Peyer's patch (tissue), 4 donors: Measurements from ENCODE around the gene SERGEF. TPM values are rescaled to one million over a fixed set of nuclear protein-coding genes. Genes with fewer than 3 reads are reported as not detected.

ENCODE experiments used
- DNase-seq, 3 donors: peaks; one replicate each; pipeline ENCODE4 v3.0.0-alpha.2; 2017 to 2019
- H3K27ac ChIP-seq, 4 donors: fragments of 200-600 bp; sonication (generic); one replicate each; pipeline ENCODE4 v1.5.1; 2016 to 2019
- H3K27me3 ChIP-seq, 2 donors: fragments of 200-600 bp; sonication (generic); one replicate each; pipeline ENCODE4 v1.5.1; 2019
- H3K36me3 ChIP-seq, 3 donors: fragments of 200-600 bp; sonication (generic); one replicate each; pipeline ENCODE4 v1.5.1; 2016 to 2019
- H3K4me1 ChIP-seq, 4 donors: fragments of 200-600 bp; sonication (generic); one replicate each; pipeline ENCODE4 v1.5.1; 2016 to 2019
- H3K4me3 ChIP-seq, 4 donors: fragments of 200-600 bp; sonication (generic); 1 replicate in 3 of 4; 2 replicates in 1 of 4; pipeline ENCODE4 v1.5.1; 2016 to 2019; ENCODE audit warnings: mild to moderate bottlenecking in 1 of 4
- H3K9me3 ChIP-seq, 4 donors: fragments of 200-600 bp; sonication (generic); one replicate each; pipeline ENCODE4 v1.5.1; 2016 to 2019; ENCODE audit warnings: mild to moderate bottlenecking in 1 of 4
- CTCF ChIP-seq, 6 experiments: fragments of 450-650 bp in 4 of 6; fragments of 200-600 bp in 2 of 6; sonication (generic) in 1 of 6; IDR thresholded peaks; one replicate each; pipeline ENCODE4 v1.5.1; 2017 to 2019; ENCODE audit warnings: antibody characterized with exemption in 6 of 6, mild to moderate bottlenecking in 3 of 6, moderate library complexity in 1 of 6
- POLR2A ChIP-seq, 2 donors: fragments of 450-650 bp; IDR thresholded peaks; one replicate each; pipeline ENCODE4 v1.5.1; 2017; ENCODE audit warnings: antibody characterized with exemption in 2 of 2, mild to moderate bottlenecking in 2 of 2, moderate library complexity in 2 of 2
- total RNA-seq, 4 donors: library from RNA; depleted of rRNA; stranded (reverse); fragments of >200 nt; gene quantifications; one replicate each; pipeline ENCODE4 v1.1.0, GENCODE V29; 2016

Gene SERGEF
- total RNA-seq, 4 donors from 2014 or later: 19.4 to 40.4 (median 27.7) TPM

- H3K27ac ChIP-seq: no peak overlapping the region
- H3K4me1 ChIP-seq: peaks cover 0 to 5% (median 0%) of the 10 kb centered on the region in 4 donors
- no peak overlapping the region for H3K4me3 ChIP-seq
- no peak for TF ChIP-seq POLR2A (IDR thresholded peaks at IDR 0.05)
- no peak for TF ChIP-seq CTCF (IDR thresholded peaks at IDR 0.05)
- H3K9me3 ChIP-seq: no peaks in the 10 kb centered on the region
- no peak for DNase-seq
- H3K36me3 ChIP-seq: no peaks in the 10 kb centered on the region
- H3K27me3 ChIP-seq: no peaks in the 10 kb centered on the region
These were observed 89.6 kb downstream of the SERGEF start for GRCh38 chr11:17923217-17923616.

DNA sequence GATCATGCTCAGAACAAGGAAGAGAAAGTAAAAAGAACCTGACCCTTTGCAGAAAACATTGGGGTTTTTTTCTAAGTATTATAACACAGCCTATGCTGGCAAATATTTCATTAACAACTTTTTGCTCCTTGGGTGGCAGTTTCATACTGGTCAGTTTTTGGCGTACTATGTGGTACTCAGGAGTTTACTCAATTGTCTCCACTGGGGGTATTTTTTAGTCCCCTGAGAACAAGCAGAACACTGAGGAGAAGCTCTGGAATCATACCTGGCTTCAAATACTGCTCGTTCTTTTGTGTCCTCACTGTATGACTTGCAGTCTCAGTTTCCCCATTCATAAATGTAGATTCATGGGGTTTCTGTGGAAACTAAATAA lies 90.4 kb downstream of the SERGEF start:
- TF ChIP-seq POLR2A (IDR thresholded peaks at IDR 0.05) (no peak), CTCF (IDR thresholded peaks at IDR 0.05) (no peak)
- Histone ChIP-seq H3K4me3 (no peak overlapping the region), H3K36me3 (no peaks in the 10 kb centered on the region), H3K27ac (peak overlapping the region in 1 of 4 donors; percentile 15), H3K27me3 (no peaks in the 10 kb centered on the region), H3K4me1 (no peaks in the 10 kb centered on the region), H3K9me3 (no peaks in the 10 kb centered on the region)
- no peak for DNase-seq

DNA sequence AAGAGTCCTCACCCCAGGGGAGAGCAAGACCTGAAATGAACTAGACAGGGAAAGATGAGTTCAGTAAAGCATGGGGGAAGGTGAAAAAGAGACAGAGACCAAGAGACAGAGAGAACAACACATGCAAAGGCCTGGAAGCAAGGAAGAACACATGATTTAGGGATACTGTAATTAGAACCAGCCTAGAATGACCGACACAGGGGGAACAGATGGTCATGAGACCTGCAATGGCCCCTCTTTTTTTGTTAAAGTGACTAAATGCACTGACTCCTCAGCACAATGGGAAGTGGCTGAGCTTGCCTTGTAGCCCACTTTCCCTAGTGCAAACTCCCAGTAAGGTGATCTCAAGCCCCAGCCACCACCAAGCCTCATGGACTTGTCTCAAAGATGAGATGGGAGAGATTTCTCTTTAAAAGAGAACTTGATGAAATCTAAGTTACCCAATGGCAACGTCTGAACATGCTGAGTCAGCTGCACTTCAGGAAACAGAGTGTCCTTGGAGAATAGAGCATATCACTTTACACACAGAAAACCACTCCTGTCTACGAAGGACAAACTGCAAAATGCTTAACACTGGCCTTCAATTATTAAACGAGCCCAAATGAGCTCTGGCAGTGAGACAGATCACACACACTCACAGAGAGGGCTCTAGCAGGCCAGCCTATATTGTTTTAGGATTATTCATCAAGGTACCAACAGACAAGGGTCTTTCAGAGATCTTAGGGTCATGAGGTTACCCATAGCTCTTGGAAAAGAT lies 91.0 kb downstream of the SERGEF start:
- Histone ChIP-seq H3K27ac (peak overlapping the region in 1 of 4 donors; percentile 15), H3K27me3 (no peaks in the 10 kb centered on the region), H3K9me3 (no peaks in the 10 kb centered on the region), H3K4me1 (no peaks in the 10 kb centered on the region), H3K4me3 (no peak overlapping the region), H3K36me3 (no peaks in the 10 kb centered on the region)
- DNase-seq: no peak
- no peak for TF ChIP-seq CTCF (IDR thresholded peaks at IDR 0.05)
- no peak for TF ChIP-seq POLR2A (IDR thresholded peaks at IDR 0.05)

- Histone ChIP-seq H3K36me3 (no peaks in the 10 kb centered on the region), H3K4me1 (no peaks in the 10 kb centered on the region), H3K27me3 (no peaks in the 10 kb centered on the region), H3K9me3 (no peaks in the 10 kb centered on the region), H3K4me3 (no peak overlapping the region), H3K27ac (no peak overlapping the region)
- no peak for DNase-seq
- no peak for TF ChIP-seq CTCF (IDR thresholded peaks at IDR 0.05)
- TF ChIP-seq POLR2A (IDR thresholded peaks at IDR 0.05): no peak
These were observed 94.7 kb downstream of the SERGEF start for GRCh38 chr11:17918049-17918605.

DNA sequence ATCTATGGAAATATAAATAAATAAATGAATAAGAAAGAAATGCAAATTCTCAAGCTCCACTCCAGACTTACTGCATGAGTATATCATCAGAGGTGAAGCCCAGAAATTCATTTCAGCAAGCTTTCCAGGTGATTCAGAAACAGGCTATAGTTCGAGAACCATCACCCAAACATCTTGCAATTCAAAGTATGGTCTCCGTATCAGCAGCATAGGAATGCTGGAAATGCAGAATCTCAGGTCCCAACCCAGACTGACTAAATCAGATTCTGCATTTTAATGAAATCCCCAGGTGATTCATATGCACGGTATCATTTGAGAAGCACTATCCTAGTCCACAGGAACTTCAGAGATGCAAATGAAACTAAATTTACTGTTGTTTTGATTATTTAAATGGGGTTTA lies 95.3 kb downstream of the SERGEF start:
- no peak for DNase-seq
- Histone ChIP-seq H3K9me3 (no peaks in the 10 kb centered on the region), H3K36me3 (no peaks in the 10 kb centered on the region), H3K27ac (no peak overlapping the region), H3K4me1 (no peaks in the 10 kb centered on the region), H3K4me3 (no peak overlapping the region), H3K27me3 (no peaks in the 10 kb centered on the region)
- no peak for TF ChIP-seq CTCF (IDR thresholded peaks at IDR 0.05)
